ENCODE results near the gene TUBA3C.

TUBA3C gene

DNA sequence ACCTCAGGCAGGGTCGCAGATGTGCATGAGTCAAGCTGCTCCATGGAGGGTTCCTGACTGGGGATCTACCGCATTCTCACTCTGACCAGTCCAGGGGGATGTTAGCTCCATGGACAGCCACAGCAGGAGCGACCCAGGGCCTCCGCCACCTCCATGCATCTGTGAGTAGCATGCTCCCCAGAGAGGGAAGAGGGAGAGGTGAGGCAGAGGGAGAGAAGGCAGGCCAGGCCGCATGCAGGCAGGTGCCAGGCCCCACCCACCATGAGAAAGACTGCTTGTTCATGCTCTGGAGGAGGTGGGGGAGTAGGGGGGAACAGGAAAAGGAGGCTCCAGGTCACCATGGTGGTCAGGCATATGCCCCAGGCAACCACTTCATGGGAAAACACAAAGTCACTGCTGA lies 20.3 kb downstream of the TUBA3C start:
- DNase-seq (ENCODE audit: low spot score), result no peak

DNA sequence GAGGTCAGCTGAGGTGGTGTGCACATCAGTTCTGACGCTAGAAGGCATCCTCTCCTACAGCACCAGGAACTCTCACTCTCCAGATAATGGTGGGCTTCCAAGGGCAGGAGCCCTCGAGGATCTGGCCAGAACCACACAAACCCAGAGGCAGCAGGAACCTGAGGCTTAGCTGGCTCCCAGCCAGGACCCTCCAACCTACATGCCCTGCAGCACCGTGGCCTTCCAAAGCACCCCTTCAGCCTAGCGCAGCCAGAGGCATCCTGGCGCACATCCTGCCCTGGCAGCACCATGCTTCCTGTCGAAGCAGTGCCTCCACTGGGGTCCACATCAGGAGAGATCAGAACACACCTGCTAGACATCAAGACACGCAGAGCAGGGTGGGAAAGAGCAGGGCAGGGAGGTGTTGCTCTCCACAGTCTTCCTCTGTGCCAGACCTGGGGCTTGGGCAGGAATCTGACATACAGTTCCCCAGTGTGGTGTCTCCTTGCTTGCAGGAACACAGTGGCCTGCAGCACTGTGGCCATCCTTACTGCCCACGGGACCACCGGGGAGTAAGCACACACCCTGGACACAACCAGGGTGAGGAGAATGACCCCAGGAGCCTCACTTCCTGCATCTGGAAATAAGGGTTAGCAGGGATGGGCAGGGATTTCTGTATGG lies 21.7 kb downstream of the TUBA3C start:
- no peak for DNase-seq (ENCODE audit: low spot score)

DNA sequence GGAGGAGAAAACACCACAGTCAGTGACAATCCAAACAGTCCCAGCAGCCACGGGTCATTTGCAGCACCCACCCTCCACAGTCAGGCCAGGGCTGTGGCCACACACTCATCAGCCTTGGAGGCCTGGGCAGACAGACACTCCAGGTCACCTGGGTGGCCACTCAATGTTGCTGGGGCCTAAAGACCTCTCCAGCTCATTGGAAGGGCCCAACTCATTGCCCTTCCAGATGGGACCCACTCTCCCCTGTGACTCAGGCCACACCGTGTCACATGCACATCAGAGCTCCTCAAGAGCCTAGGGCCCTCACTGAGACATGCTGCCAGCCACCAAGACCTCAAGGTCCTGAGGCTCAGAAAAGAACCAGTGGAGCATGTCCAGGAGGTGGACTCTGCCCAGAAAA lies 22.4 kb downstream of the TUBA3C start:
- DNase-seq (ENCODE audit: low spot score), result no peak

DNA sequence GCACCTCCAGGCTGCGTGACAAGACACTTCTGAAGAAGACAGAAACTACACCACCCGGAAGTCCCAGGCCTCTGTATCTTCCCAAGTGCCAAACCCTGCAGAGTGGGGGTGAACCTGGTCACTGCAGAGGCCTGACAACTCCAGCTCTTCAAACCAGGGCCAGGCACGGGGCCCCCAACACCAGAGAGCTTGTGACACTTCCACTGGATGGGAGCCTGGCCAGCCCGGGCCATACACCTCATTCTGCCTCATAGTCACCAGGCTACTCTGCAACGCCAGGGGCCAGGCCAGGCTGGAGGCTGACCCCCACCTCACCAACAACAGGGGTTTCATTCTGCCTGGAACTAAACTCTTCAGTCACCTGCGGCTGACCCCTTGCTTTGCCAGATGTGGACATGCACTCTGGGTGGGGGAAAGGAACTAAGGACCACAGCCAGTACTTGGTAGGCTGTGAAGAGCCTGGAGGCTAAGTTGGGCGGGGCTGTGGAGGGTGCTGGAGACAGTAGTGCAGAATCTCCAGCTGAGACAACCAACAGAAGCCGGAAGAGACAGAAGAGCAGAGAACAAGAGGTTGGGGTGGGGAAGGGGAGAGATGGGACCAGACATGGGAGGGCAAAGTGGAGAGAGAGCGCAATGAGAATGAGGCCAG lies 23.0 kb downstream of the TUBA3C start:
- DNase-seq (ENCODE audit: low spot score), result no peak

DNA sequence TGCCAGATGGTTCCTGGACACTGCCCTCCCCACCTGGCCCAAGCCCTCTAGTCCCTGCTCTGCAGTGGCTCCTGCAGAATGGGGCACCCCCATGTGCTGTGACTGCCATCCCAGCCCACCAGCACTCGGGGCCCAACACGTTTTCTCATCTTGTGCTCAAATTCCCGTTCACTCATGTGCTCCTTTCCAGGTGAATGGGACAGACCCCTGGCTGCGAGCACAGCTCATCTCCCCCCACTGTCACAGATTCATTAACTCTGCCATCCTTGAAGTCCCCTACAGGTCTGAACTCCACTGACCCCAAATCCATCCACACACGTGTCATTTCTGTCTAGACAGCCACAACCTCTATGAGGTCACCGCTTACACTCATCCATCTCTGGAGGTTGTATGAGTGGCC lies 23.6 kb downstream of the TUBA3C start:
- no peak for DNase-seq (ENCODE audit: low spot score)

DNA sequence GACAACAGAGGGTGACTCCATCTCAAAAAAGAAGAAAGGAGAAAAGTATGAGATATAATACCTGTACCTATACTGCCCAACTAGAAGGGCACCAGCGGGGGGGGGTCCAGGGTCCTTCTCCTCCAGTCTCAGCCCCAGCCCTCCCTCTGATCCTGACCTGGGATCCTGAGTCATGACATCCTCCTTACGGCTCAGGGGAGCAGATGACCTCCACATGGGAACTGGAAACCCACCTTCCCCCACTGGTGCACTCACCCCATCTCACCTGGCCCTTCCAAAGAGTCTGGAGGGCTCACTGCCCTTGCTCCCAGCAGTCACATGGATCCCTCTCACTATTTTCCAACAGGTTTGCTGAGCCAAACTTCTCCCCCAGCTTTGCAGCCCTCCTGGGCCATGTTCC lies 24.2 kb downstream of the TUBA3C start:
- no peak for DNase-seq (ENCODE audit: low spot score)

DNA sequence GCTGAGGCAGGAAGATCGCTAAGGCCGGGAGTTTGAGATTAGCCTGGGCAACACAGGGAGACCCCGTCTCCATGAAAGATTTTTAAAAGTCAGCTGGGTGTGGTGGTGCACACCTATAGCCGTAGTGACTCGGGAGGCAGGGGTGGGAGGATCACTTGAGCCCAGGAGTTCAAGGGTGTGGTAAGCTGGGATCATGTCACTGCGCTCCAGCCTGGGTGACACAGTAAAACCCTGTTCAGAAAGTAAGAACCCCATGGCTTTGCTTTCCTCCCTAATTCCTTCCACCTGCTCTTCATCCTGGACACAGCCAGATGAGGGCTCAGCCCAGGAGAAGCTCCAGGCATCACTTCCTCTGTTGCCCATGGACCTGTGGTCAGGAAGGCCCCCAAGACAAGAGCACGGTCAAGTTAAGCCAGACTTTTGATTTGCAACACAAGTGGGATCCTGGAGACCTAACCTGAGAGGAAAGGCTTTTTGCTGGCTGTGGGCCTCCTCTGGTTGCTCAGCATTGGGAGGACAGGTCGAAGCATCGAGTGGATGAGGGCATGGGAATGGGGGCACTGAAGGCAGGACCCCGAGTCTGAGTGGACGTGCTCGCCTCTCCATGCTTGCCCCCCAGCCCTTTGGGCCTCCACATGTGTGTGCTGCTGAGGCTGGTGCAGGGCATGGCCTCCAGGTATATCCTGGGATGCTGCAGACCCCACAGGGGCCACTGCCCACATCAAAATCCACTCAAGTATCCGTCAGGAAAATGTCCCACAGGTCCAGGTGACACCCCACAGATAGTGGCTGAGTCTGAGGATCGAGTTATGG lies 25.4 kb downstream of the TUBA3C start:
- no peak for DNase-seq (ENCODE audit: low spot score)

DNA sequence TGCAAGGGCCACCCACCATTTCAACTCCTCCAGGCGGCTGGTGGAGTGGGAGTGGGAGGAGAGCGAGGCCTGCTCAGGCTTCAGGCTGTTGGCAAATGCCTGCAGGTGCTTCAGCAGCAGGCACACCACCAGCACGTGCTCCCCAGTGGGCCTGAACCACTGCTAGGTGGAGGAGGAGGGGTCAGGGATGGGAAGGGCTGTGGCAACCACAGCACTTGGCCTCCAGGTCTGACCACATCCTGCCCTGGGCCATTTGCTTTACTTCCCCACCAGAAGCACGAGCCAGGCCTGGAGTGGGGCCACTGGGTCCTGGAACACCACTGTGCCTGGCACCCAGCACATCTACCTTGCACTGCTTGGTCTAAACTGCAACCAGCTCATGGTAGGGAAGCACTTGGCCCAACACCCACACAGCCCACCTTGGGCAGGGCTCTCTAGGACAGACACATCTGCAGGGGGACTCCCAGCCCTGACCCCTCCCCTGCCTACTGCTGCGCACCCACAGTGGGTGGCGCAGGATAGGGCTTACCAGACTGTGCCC lies 26.2 kb downstream of the TUBA3C start:
- DNase-seq (ENCODE audit: low spot score), result no peak

DNA sequence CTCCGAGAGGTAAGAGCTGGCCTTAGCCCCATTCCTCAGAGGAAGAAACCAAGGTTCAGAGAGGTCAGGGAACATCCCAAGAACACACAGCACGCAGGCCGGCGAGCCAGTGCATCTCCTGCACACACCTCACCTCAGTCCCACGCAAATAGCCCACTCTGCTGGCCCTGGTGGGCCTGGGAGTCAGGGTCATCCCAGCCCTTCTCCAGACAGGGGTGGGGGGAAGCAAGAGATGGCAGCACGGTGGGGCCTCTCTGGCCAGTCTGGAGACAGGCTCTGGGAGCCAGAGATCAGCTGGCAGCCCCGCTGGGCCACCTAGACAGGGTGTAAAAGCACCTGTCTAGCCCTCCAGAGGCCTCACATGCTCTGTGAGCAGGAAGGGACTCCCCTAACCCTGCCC lies 26.8 kb downstream of the TUBA3C start:
- DNase-seq (ENCODE audit: low spot score), result no peak

DNA sequence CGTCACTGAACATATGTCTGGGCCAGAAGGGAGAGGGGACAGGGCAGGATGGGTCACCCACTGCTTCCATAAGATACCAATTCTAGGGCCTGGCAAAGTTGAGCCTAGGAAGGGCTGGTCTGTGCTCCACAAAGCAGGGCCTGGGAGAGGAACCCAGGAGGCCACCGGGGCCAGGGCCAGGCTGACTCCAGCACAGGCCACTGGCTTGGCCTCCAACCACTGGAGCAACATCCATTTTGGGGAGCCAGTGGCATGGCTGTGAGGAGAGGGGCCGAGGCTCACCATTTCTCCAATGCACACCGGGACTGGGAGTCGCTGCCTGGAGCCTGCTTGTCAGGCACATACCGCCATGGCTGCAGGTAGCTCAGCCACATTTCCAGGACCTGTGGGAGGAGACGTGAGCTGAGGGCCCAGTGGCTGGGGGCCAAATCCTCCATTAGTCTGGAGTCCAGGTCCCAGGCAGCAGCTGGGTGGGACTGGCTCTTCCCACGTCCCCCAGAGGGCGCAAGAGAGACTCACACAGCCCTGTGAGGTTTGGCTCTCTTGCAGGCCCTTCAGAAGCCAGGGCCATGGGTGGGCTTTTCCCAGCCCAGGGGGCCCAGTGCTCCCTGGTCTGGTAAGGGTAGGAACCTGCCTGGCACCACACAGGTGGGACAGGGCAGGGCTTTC lies 27.7 kb downstream of the TUBA3C start:
- no peak for DNase-seq (ENCODE audit: low spot score)

DNA sequence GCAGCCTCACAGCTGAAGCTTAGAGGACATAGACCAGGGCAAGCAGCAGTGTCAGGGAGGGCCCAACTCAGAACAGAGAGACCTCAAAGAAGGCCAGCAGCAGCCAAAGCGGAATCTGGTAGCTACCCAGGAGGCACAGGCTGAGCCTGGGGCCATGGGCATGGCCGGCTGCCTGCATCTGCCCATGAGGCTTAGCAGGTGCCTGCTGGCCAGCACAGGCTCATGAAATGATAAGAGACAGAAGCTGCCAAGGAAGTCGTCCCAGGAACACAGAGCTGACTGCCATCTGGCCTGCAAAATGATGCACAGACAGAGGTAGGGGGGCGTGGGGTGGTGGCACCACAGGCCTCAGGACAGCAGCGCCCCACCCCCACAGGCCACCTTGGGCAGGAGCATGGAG lies 29.2 kb downstream of the TUBA3C start:
- DNase-seq (ENCODE audit: low spot score), result no peak

DNA sequence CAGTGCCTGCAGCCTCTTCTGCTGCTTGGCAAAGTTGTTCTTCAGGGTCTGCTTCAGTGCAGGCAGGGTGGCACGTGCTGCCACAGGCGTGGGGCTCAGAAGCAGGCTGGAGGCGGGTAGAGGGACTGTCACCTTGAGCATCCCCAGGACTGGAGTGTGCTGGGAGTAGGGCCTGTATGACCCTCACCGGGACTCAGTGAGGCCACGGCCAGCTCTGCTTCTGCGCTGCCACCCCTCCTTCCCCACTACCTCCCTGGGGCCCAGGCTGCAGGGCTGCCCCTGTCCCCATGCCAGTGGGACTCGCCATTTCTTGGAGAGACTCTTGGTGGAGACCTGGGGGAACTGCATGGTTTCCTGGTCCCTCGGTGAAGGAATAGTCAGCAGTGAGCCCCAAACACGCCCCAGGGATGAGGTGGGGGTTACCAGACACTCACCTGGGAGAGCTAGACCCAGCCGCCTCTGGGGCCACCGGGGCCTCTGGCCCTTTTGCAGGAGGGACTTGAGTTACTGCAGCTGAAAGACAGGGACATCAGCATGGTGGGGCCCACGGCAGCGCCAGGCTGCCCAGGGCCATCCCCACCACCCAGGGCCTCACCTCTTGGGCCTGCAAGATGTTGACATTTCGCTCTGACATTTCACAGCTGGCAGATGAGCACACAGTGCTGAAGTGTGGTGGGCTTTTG lies 29.9 kb downstream of the TUBA3C start:
- DNase-seq (ENCODE audit: low spot score), result no peak

DNA sequence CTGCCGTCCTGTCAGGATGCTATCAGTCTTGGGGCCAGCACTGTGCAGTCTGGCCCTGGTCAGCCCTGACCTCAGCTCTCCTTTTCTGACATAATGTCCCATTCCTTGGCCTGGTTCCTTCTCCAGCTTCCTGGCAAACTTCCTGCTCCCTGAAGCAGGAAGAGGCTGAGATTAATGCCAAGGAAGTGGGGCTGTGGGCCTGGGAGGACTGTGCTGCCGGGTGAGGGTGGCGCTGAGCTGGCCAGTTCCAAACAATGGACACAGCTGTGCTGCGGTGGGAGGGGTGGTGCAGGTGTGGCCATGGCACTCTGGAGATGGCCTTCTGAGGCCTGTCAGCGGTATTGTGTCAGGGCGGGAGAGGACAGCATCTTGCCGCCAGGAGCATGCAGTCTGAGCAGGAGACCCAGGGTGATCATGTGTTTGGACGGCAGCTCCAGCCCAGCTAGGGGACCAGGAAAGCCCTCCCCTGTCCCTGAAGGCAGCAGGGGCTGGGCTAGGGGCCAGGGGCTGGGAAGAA lies 30.9 kb downstream of the TUBA3C start:
- DNase-seq (ENCODE audit: low spot score), result no peak

DNA sequence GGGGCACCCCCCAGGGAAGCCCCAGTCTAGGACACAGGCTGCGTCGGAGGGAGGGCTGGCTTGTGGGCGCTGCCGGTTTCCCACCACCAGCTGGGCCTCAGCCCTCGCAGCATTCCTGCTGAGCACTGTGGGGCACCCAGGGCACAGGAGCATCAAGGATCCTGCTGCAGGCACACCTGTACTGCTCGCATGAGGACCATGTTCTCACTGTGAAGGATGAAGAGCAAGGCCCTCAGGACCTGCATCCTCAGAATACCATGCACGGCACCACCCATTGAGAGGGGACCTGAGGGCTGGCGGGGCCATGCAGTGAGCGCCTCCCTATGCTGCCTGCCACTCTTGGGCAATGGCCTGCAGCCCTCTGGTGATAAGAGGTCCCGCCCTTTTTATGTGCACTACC lies 31.4 kb downstream of the TUBA3C start:
- no peak for DNase-seq (ENCODE audit: low spot score)

DNA sequence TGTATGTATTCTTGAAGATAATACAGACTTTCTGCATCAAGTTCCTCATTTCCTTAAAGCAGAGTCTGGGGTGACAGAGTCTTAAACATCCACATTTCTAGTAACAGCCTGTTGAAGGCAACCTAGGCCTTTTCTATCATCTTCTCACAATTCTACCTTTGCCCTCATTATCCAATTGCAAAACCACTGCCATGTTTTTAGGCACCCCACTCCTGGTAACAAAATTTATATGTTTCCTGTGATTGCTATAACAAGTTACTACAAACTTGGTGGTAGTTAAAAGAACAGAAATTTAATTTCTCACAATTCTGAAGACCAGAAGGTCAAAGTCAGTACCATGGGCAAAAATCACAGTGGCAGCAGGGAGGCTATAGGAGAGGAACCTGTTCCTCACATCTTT lies 33.1 kb downstream of the TUBA3C start:
- DNase-seq (ENCODE audit: low spot score), result no peak
